Liver (tissue), 9 donors: Measurements from ENCODE around the gene ATG9B. TPM values are rescaled to one million over a fixed set of nuclear protein-coding genes. Genes with fewer than 3 reads are reported as not detected.

Experiments used
- DNase-seq: peaks from one replicate; pipeline ENCODE4 v3.0.0-alpha.2; 2017; ENCODE audit warnings: low spot score
- H3K27ac ChIP-seq, 2 donors: one replicate each; pipeline ENCODE4 v1.7.0; 2013; ENCODE audit warnings: inconsistent platforms in 2 of 2, low read length in 2 of 2, control low read depth in 1 of 2, low read depth in 1 of 2, mild to moderate bottlenecking in 1 of 2
- H3K27me3 ChIP-seq, 4 donors: one replicate each; pipeline versions ENCODE4 v1.6.1 to v1.7.0; 2013; ENCODE audit warnings: low read length in 3 of 4, inconsistent platforms in 1 of 4, mild to moderate bottlenecking in 1 of 4, moderate library complexity in 1 of 4; ENCODE audit not compliant: control insufficient read depth in 4 of 4, insufficient read depth in 4 of 4
- H3K36me3 ChIP-seq, 4 donors: one replicate each; pipeline versions ENCODE4 v1.6.1 to v1.7.0; 2013; ENCODE audit warnings: low read length in 3 of 4, mild to moderate bottlenecking in 3 of 4, low read depth in 1 of 4, moderate library complexity in 1 of 4; ENCODE audit not compliant: control insufficient read depth in 4 of 4, insufficient read depth in 3 of 4
- H3K4me1 ChIP-seq, 4 donors: one replicate each; pipeline versions ENCODE4 v1.6.1 to v1.7.0; 2013; ENCODE audit warnings: low read length in 3 of 4, mild to moderate bottlenecking in 3 of 4, moderate library complexity in 1 of 4; ENCODE audit not compliant: control insufficient read depth in 4 of 4, insufficient read depth in 4 of 4
- H3K4me3 ChIP-seq, 3 donors: one replicate each; pipeline versions ENCODE4 v1.6.1 to v1.7.0; 2013; ENCODE audit warnings: low read length in 3 of 3, control low read depth in 1 of 3, low read depth in 1 of 3, mild to moderate bottlenecking in 1 of 3
- H3K9ac ChIP-seq, 2 donors: one replicate each; pipeline ENCODE4 v1.7.0; 2013; ENCODE audit warnings: low read length in 2 of 2, mild to moderate bottlenecking in 2 of 2, moderate library complexity in 2 of 2, control low read depth in 1 of 2, low read depth in 1 of 2
- H3K9me3 ChIP-seq, 4 donors: one replicate each; pipeline versions ENCODE4 v1.6.1 to v1.7.0; 2013; ENCODE audit warnings: low read length in 3 of 4; ENCODE audit not compliant: control insufficient read depth in 4 of 4
- EGR1 ChIP-seq, 2 donors: IDR thresholded peaks; 2 replicates each; pipeline ENCODE4 v1.6.1; 2016 to 2018; ENCODE audit warnings: antibody characterized with exemption in 2 of 2, low read depth in 2 of 2
- FOXA1 ChIP-seq: IDR thresholded peaks from 2 replicates; pipeline ENCODE4 v1.6.1; 2016; ENCODE audit warnings: antibody characterized with exemption
- FOXA2 ChIP-seq: IDR thresholded peaks from 2 replicates; pipeline ENCODE4 v1.6.1; 2016; ENCODE audit warnings: antibody characterized with exemption
- HNF4G ChIP-seq: IDR thresholded peaks from 2 replicates; pipeline ENCODE4 v1.6.1; 2016; ENCODE audit warnings: antibody characterized with exemption
- JUND ChIP-seq, 2 donors: IDR thresholded peaks; 2 replicates each; pipeline ENCODE4 v1.6.1; 2016; ENCODE audit warnings: antibody characterized with exemption in 2 of 2
- NR2F2 ChIP-seq: IDR thresholded peaks from 2 replicates; pipeline ENCODE4 v1.6.1; 2016; ENCODE audit warnings: antibody characterized with exemption
- RXRA ChIP-seq, 2 donors: IDR thresholded peaks; 2 replicates each; pipeline ENCODE4 v1.6.1; 2017 to 2018; ENCODE audit warnings: antibody characterized with exemption in 2 of 2, mild to moderate bottlenecking in 1 of 2
- SP1 ChIP-seq: IDR thresholded peaks from 2 replicates; pipeline ENCODE4 v1.6.1; 2018; ENCODE audit warnings: antibody characterized with exemption, mild to moderate bottlenecking
- TAF1 ChIP-seq: conservative IDR thresholded peaks from 2 replicates; pipeline ENCODE4 v1.6.1; 2016; ENCODE audit warnings: antibody characterized with exemption, mild to moderate bottlenecking
- WGBS: extraction: QIAGEN DNeasy Blood & Tissue Kit; methylation state at CpG from one replicate; pipeline ENCODE4 v1.1.7; 2013; 5-methylcytosine and 5-hydroxymethylcytosine counted together
- polyA plus RNA-seq, 2 donors: library from polyadenylated mRNA; stranded (reverse) in 1 of 2; unstranded in 1 of 2; fragments of 200-250 nt in 1 of 2; fragments of >200 nt in 1 of 2; fragmentation: Nextera tagmentation in 1 of 2; extraction: Ambion mirVana in 1 of 2; gene quantifications; one replicate each; pipeline versions ENCODE4 v1.2.1 to v1.2.3, GENCODE V29; 2013 to 2015
- total RNA-seq, 2 donors: library from RNA; depleted of rRNA; stranded (reverse); fragments of >200 nt; gene quantifications; one replicate each; pipeline ENCODE4 v1.2.3, GENCODE V29; 2014
- TF ChIP-seq, protein P1 (sequence below): IDR thresholded peaks from 2 replicates; pipeline ENCODE4 v1.6.1; 2016; ENCODE audit warnings: antibody characterized with exemption
- TF ChIP-seq, protein P2 (sequence below): IDR thresholded peaks from 2 replicates; pipeline ENCODE4 v1.6.1; 2016; ENCODE audit warnings: antibody characterized with exemption
- TF ChIP-seq, protein P3 (sequence below): fragments of 150-350 bp; IDR thresholded peaks from 2 replicates; pipeline ENCODE4 v1.5.1; 2017; ENCODE audit warnings: improper control_type of control experiment, low read depth, low read length; ENCODE audit not compliant: missing input control
- donor health status: healthy.
- donor health status: healthy.
- donor health status: healthy.
- donor health status: healthy.
- donor health status: healthy.

ATG9B gene
- total and polyA plus RNA-seq, 4 donors = 0.61 TPM; not detected in 3

DNA sequence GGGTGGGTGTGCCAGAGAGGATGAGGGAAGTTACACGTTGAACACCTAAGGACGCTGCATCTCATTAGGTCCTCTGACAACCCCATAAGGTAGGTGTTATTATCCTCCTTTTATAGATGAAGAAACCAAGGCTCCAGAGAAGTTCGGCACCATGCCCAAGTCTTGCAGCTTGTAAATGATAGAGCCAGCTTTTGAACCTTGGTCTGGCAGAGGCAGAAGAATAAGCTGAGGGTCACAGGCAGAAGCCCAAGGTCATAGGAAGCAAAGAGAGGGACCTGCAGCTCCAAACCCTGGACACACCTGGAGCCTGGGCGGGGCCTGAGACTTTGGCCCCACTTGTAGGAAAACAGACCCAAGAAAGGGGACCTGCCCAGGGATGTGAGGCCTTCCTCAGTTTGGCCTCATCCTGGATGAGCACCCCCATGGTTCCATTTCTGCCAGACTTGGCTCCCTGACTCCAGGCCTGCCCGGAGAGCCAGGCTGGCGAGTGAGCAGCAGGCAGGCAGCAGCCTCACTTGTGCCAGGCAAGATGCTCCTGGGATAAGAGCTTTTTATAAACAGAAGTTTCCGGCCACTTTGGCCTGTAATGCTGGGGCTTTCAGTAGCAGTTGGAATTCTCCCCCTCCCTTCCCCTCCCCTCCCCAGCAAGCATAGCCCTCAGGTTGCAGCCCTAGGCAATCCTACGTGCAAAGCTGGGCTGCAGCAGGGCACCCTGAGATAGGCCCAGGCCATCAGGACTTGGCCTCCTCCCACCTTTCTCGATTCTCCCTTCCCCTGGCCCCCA lies 48.6 kb downstream of the ATG9B start:
- Histone ChIP-seq H3K27me3 (peaks cover 0 to 12% (median 5%) of the 10 kb centered on the region in 4 donors), H3K27ac (no peak overlapping the region), H3K9me3 (no peaks in the 10 kb centered on the region), H3K4me1 (peaks cover 0 to 25% (median 9%) of the 10 kb centered on the region in 4 donors), H3K9ac (no peak overlapping the region), H3K4me3 (no peak overlapping the region), H3K36me3 (no peaks in the 10 kb centered on the region)
- no peak for DNase-seq
- 84% methylated on average over 9 of the region's 9 CpGs for WGBS
- TF ChIP-seq FOXA1 = no peak
- TF ChIP-seq JUND (IDR thresholded peaks at IDR 0.05) = no peak
- no peak for TF ChIP-seq RXRA (IDR thresholded peaks at IDR 0.05)
- TF ChIP-seq, protein P1, sequence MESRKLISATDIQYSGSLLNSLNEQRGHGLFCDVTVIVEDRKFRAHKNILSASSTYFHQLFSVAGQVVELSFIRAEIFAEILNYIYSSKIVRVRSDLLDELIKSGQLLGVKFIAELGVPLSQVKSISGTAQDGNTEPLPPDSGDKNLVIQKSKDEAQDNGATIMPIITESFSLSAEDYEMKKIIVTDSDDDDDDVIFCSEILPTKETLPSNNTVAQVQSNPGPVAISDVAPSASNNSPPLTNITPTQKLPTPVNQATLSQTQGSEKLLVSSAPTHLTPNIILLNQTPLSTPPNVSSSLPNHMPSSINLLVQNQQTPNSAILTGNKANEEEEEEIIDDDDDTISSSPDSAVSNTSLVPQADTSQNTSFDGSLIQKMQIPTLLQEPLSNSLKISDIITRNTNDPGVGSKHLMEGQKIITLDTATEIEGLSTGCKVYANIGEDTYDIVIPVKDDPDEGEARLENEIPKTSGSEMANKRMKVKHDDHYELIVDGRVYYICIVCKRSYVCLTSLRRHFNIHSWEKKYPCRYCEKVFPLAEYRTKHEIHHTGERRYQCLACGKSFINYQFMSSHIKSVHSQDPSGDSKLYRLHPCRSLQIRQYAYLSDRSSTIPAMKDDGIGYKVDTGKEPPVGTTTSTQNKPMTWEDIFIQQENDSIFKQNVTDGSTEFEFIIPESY = no peak
- TF ChIP-seq NR2F2 = no peak
- no peak for TF ChIP-seq HNF4G
- TF ChIP-seq, protein P2, sequence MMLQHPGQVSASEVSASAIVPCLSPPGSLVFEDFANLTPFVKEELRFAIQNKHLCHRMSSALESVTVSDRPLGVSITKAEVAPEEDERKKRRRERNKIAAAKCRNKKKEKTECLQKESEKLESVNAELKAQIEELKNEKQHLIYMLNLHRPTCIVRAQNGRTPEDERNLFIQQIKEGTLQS = no peak
- TF ChIP-seq SP1 = no peak
- TF ChIP-seq FOXA2 = no peak

DNA sequence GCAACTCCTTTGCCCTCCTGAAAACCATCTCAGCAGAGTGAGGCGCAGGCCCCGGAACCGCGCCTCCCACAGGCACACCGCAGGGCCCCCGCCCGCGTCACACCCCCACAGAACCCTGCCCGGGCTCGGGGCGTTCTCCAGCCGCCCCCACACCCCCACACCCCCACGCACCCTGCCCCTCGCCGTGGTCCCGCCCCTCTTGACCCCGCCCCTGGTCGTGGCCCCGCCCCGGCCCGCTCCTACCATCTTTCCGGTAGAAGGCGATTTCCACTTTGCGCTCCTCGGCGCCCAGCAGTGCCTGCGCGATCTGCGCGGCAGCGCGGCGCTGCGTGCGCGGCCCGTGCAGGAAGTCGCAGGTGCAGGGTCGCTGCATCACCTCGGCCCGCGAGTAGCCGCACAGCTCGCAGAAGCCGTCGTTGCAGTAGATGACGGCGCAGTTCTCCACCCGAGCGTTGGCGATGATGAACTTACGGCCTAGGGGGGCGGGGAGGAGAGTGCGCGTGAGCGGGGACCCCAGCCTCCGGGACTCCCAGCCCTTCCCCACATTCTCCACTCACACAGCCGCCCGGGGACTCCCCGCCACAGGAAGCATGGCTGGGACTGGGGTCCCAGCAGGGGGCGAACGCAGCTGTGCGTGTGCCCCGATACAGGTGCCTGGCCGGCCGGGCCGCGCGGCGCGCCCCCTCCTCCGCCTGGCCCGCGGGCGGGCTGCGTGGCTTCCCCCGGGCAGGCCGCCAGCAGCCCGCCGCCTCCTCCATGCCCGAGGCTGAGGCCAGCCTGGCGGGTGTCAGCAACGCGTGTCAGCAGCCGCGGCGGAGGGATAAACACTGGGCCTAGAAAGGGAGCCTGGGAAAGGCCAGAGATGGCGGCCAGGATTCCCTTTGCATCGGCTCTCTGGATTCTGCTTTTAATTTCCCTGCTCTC lies 49.6 kb downstream of the ATG9B start:
- Histone ChIP-seq H3K36me3 (no peaks in the 10 kb centered on the region), H3K9ac (no peak overlapping the region), H3K4me3 (peak overlapping the region in 1 of 3 donors; percentile 44), H3K9me3 (no peaks in the 10 kb centered on the region), H3K27me3 (peaks cover 0 to 12% (median 3%) of the 10 kb centered on the region in 4 donors), H3K4me1 (peaks cover 0 to 25% (median 9%) of the 10 kb centered on the region in 4 donors), H3K27ac (no peak overlapping the region)
- 4% methylated on average over 89 of the region's 89 CpGs for WGBS
- DNase-seq = no peak
- TF ChIP-seq TAF1 (no peak), FOXA2 (no peak), EGR1 (IDR thresholded peaks at IDR 0.05; ENCODE audit: low read depth in 2 of 2) (no peak), RXRA (IDR thresholded peaks at IDR 0.05) (no peak)
- TF ChIP-seq, protein P3, sequence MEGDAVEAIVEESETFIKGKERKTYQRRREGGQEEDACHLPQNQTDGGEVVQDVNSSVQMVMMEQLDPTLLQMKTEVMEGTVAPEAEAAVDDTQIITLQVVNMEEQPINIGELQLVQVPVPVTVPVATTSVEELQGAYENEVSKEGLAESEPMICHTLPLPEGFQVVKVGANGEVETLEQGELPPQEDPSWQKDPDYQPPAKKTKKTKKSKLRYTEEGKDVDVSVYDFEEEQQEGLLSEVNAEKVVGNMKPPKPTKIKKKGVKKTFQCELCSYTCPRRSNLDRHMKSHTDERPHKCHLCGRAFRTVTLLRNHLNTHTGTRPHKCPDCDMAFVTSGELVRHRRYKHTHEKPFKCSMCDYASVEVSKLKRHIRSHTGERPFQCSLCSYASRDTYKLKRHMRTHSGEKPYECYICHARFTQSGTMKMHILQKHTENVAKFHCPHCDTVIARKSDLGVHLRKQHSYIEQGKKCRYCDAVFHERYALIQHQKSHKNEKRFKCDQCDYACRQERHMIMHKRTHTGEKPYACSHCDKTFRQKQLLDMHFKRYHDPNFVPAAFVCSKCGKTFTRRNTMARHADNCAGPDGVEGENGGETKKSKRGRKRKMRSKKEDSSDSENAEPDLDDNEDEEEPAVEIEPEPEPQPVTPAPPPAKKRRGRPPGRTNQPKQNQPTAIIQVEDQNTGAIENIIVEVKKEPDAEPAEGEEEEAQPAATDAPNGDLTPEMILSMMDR = peak; percentile 8
- TF ChIP-seq, protein P2 = no peak
